SK-N-SH (cell line): ENCODE measurements around the gene B3GALT5. TPM values are rescaled to one million over a fixed set of nuclear protein-coding genes. Genes with fewer than 3 reads are reported as not detected.

Source experiments
- CTCF ChIA-PET: fragments of 300-600, 350-600 bp; formaldehyde crosslinking; extraction: SDS; loops from one replicate; lab custom pipeline; 2021; lab: Yijun Ruan, JAX
- POLR2A ChIA-PET: fragments of 350-600 bp; sonication (Branson Sonifier 250); formaldehyde crosslinking; extraction: SDS; loops from one replicate; lab custom pipeline; 2020; ENCODE audit warnings: antibody characterized with exemption, inconsistent platforms; lab: Yijun Ruan, JAX
- DNase-seq: peaks from one replicate; pipeline ENCODE4 v3.0.0; 2012
- H2AFZ ChIP-seq: fragments of 200-600 bp; sonication (generic); 2 replicates; pipeline ENCODE4 v1.8.1; 2016; ENCODE audit warnings: antibody characterized with exemption, mild to moderate bottlenecking, low read depth
- H3F3A ChIP-seq: fragments of 200-600 bp; sonication (generic); replicated peaks from 2 replicates; pipeline ENCODE3; 2016; ENCODE audit warnings: antibody characterized with exemption, mild to moderate bottlenecking; ENCODE audit not compliant: insufficient read depth
- H3K27ac ChIP-seq, 2 experiments: fragments of 200-500 bp in 1 of 2; fragments of 200-600 bp in 1 of 2; sonication (Bioruptor generic) in 1 of 2; sonication (generic), shearing (Covaris generic) in 1 of 2; 2 replicates each; pipeline versions ENCODE4 v1.5.1 to v1.6.1; 2014 to 2016; ENCODE audit warnings: low read depth in 2 of 2, inconsistent platforms in 1 of 2, low read length in 1 of 2, mild to moderate bottlenecking in 1 of 2, mixed read lengths in 1 of 2
- H3K27me3 ChIP-seq: fragments of 200-600 bp; sonication (generic), shearing (Covaris generic); 2 replicates; pipeline ENCODE4 v1.6.1; 2016; ENCODE audit warnings: mixed run types; ENCODE audit not compliant: insufficient read depth
- H3K36me3 ChIP-seq, 2 experiments: fragments of 200-500 bp in 1 of 2; fragments of 200-600 bp in 1 of 2; sonication (Bioruptor generic) in 1 of 2; sonication (generic) in 1 of 2; replicated peaks in 1 of 2; 2 replicates each; pipeline versions ENCODE3 to v1.5.1; 2014 to 2016; ENCODE audit warnings: low read length in 1 of 2, mild to moderate bottlenecking in 1 of 2; ENCODE audit not compliant: insufficient read depth in 2 of 2, control insufficient read depth in 1 of 2
- H3K4me1 ChIP-seq, 2 experiments: fragments of 200-500 bp in 1 of 2; fragments of 200-600 bp in 1 of 2; sonication (Bioruptor generic) in 1 of 2; sonication (generic), shearing (Covaris generic) in 1 of 2; 2 replicates each; pipeline versions ENCODE4 v1.5.1 to v1.6.1; 2014 to 2016; ENCODE audit warnings: low read depth in 1 of 2, low read length in 1 of 2, mixed run types in 1 of 2; ENCODE audit not compliant: insufficient read depth in 2 of 2, control insufficient read depth in 1 of 2
- H3K4me2 ChIP-seq: fragments of 200-600 bp; sonication (generic), shearing (Covaris generic); 2 replicates; pipeline ENCODE4 v1.6.1; 2017; ENCODE audit warnings: mixed run types
- H3K4me3 ChIP-seq, 2 experiments: fragments of 200-500 bp in 1 of 2; fragments of 200-600 bp in 1 of 2; sonication (Bioruptor generic) in 1 of 2; sonication (generic), shearing (Covaris generic) in 1 of 2; 2 replicates each; pipeline versions ENCODE4 v1.5.1 to v1.8.1; 2014 to 2016; ENCODE audit warnings: low read depth in 2 of 2, inconsistent platforms in 1 of 2, low read length in 1 of 2, mild to moderate bottlenecking in 1 of 2, mixed read lengths in 1 of 2, moderate library complexity in 1 of 2
- H3K79me2 ChIP-seq: fragments of 200-600 bp; sonication (generic); 2 replicates; pipeline ENCODE4 v1.8.1; 2017; ENCODE audit warnings: mild to moderate bottlenecking; ENCODE audit not compliant: insufficient read depth
- H3K9ac ChIP-seq: fragments of 200-600 bp; sonication (generic); 2 replicates; pipeline ENCODE4 v1.6.1; 2017; ENCODE audit warnings: mixed run types
- H3K9me2 ChIP-seq: fragments of 200-600 bp; sonication (generic); 2 replicates; pipeline ENCODE4 v1.6.1; 2017; ENCODE audit warnings: mixed run types
- H3K9me3 ChIP-seq: fragments of 200-600 bp; sonication (generic); 2 replicates; pipeline ENCODE4 v1.6.1; 2017; ENCODE audit warnings: mixed run types, mild to moderate bottlenecking, moderate library complexity
- H4K20me1 ChIP-seq: fragments of 200-600 bp; sonication (generic); 2 replicates; pipeline ENCODE4 v1.6.1; 2017; ENCODE audit warnings: mild to moderate bottlenecking, mixed run types; ENCODE audit not compliant: insufficient read depth
- CHD2 ChIP-seq: fragments of 150-350 bp; IDR thresholded peaks from 2 replicates; pipeline ENCODE4 v1.6.1; 2018; ENCODE audit warnings: low read length; ENCODE audit not compliant: partially characterized antibody
- ELF1 ChIP-seq: IDR thresholded peaks from 2 replicates; pipeline ENCODE4 v1.4.0; 2012
- FOXJ3 ChIP-seq: sonication (generic); formaldehyde crosslinking; IDR thresholded peaks from 2 replicates; pipeline ENCODE4 v1.5.1; 2020; ENCODE audit warnings: mild to moderate bottlenecking, missing genetic modification reagents
- JUND ChIP-seq: IDR thresholded peaks from 2 replicates; pipeline ENCODE4 v1.4.0; 2012
- MEF2A ChIP-seq: IDR thresholded peaks from 2 replicates; pipeline ENCODE4 v1.4.0; 2012; ENCODE audit warnings: low read depth, borderline replicate concordance
- NRF1 ChIP-seq: IDR thresholded peaks from 2 replicates; pipeline ENCODE4 v1.6.1; 2012; ENCODE audit warnings: low read depth, mild to moderate bottlenecking, low read length
- RAD21 ChIP-seq: IDR thresholded peaks from 2 replicates; pipeline ENCODE4 v1.6.1; 2012; ENCODE audit warnings: mild to moderate bottlenecking, low read length
- RCOR1 ChIP-seq: fragments of 150-350 bp; IDR thresholded peaks from 2 replicates; pipeline ENCODE4 v1.6.1; 2017; ENCODE audit warnings: antibody characterized with exemption, low read length
- RXRA ChIP-seq: IDR thresholded peaks from 2 replicates; pipeline ENCODE4 v1.4.0; 2012; ENCODE audit warnings: low read depth, mild to moderate bottlenecking, borderline replicate concordance
- TAF1 ChIP-seq: IDR thresholded peaks from 2 replicates; pipeline ENCODE4 v1.6.1; 2012; ENCODE audit warnings: low read depth, mild to moderate bottlenecking, low read length, moderate library complexity, borderline replicate concordance
- TEAD4 ChIP-seq: IDR thresholded peaks from 2 replicates; pipeline ENCODE4 v1.4.0; 2012; ENCODE audit warnings: mild to moderate bottlenecking, borderline replicate concordance; ENCODE audit not compliant: insufficient read depth
- USF1 ChIP-seq: IDR thresholded peaks from 2 replicates; pipeline ENCODE4 v1.4.0; 2012; ENCODE audit warnings: low read depth, borderline replicate concordance
- YY1 ChIP-seq: IDR thresholded peaks from 2 replicates; pipeline ENCODE4 v1.4.0; 2012; ENCODE audit warnings: low read depth, mild to moderate bottlenecking
- ZBTB33 ChIP-seq: IDR thresholded peaks from 2 replicates; pipeline ENCODE4 v1.4.0; 2012; ENCODE audit warnings: low read depth, borderline replicate concordance
- WGBS: methylation state at CpG from one replicate; pipeline ENCODE4 v1.1.6; 2017; ENCODE audit warnings: low lambda C conversion rate; 5-methylcytosine and 5-hydroxymethylcytosine counted together
- polyA plus RNA-seq, 3 experiments: library from polyadenylated mRNA; depleted of rRNA; stranded (reverse); fragments of >200 nt; gene quantifications; 2 replicates each; pipeline ENCODE4 v1.2.3, GENCODE V29; 2012

Gene B3GALT5
- polyA plus RNA-seq, 1 of the 3 experiments (the other 2 are of a cell fraction), result 0.35 TPM

GRCh38 chr21:39668369-39668768, 55.6 kb downstream of the B3GALT5 start:
- H4K20me1 ChIP-seq, result no peaks in the 10 kb centered on the region
- 73% methylated on average over 9 of the region's 9 CpGs for WGBS
- no peak overlapping the region for H3K4me2 ChIP-seq
- H3K4me3 ChIP-seq, result no peak overlapping the region
- no peaks in the 10 kb centered on the region for H3K79me2 ChIP-seq
- TF ChIP-seq TAF1 (no peak), ELF1 (no peak), FOXJ3 (no peak), TEAD4 (no peak), RAD21 (no peak), NRF1 (no peak), CHD2 (no peak), RCOR1 (no peak)
- no peaks in the 10 kb centered on the region for H3K9me3 ChIP-seq
- no peak overlapping the region for H3K9ac ChIP-seq
- ChIA-PET CTCF (interaction anchor here (0.8 to 1.1 kb wide), 2 partner anchors 15 to 34 kb away, joined by 3 read pairs; no protein-coding TSS in a partner anchor), POLR2A (no interaction called here)
- H3F3A ChIP-seq, result no peaks in the 10 kb centered on the region
- DNase-seq, result no peak
- H2AFZ ChIP-seq, result no peak overlapping the region
- H3K4me1 ChIP-seq, result peaks cover 0 to 27% of the 10 kb centered on the region in 2 experiments; a peak in 2 of 4 replicates
- no peak overlapping the region for H3K27ac ChIP-seq
- no peaks in the 10 kb centered on the region for H3K9me2 ChIP-seq
- no peaks in the 10 kb centered on the region for H3K27me3 ChIP-seq
- H3K36me3 ChIP-seq, result no peaks in the 10 kb centered on the region

GRCh38 chr21:39669485-39669884, 56.7 kb downstream of the B3GALT5 start:
- 86% methylated on average over 7 of the region's 9 CpGs for WGBS
- no peak overlapping the region for H3K4me3 ChIP-seq
- CTCF ChIA-PET, result interaction anchor here (0.7 to 1.1 kb wide), 3 partner anchors 10 to 244 kb away, joined by 3 to 4 read pairs (median 3); no protein-coding TSS in a partner anchor
- H3K9ac ChIP-seq, result no peak overlapping the region
- TF ChIP-seq YY1 (no peak), RAD21 (no peak), NRF1 (no peak), RXRA (no peak), JUND (no peak), TAF1 (no peak), ZBTB33 (no peak), MEF2A (no peak), USF1 (no peak), ELF1 (no peak)
- no peak for DNase-seq
- POLR2A ChIA-PET, result no interaction called here
- no peak overlapping the region for H2AFZ ChIP-seq
- peak overlapping the region in 1 of 2 experiments; percentile 50; a peak in 1 of 4 replicates for H3K27ac ChIP-seq
- no peaks in the 10 kb centered on the region for H3F3A ChIP-seq
- no peaks in the 10 kb centered on the region for H3K9me2 ChIP-seq
- no peaks in the 10 kb centered on the region for H3K9me3 ChIP-seq
- no peak overlapping the region for H3K4me2 ChIP-seq
- H3K4me1 ChIP-seq, result peaks cover 0 to 38% of the 10 kb centered on the region in 2 experiments; a peak in 2 of 4 replicates
- H4K20me1 ChIP-seq, result no peaks in the 10 kb centered on the region
- no peaks in the 10 kb centered on the region for H3K27me3 ChIP-seq
- no peaks in the 10 kb centered on the region for H3K79me2 ChIP-seq
- H3K36me3 ChIP-seq, result no peaks in the 10 kb centered on the region
